ENCODE data around the gene EML4.

The EML4 gene

DNA sequence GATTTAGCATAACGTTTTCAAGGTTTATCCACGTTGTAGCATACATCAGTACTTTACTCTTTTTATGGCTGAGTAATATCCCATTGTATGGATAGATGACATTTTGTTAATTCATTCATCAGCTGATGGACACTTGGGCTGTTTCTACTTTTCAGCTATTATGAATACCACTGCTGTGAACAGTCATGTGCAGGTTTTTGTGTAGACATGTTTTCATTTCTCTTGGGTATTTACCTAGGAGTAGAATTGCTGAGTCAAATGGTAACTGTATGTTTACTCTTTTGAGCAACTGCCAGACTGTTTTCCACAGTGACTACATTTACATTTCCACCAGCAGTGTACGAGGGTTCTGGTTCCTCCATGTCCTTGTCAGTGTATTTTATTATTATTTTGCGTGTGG lies 158.0 kb downstream of the EML4 start:
- H3K9me3 Mint-ChIP-seq = no peaks in the 10 kb centered on the region
- no peaks in the 10 kb centered on the region for H3K27me3 Mint-ChIP-seq (ENCODE audit: low read depth)
- no peaks in the 10 kb centered on the region for H3K4me1 Mint-ChIP-seq
- H3K36me3 Mint-ChIP-seq (ENCODE audit: low read depth) = peaks cover 61% of the 10 kb centered on the region
- H3K27ac Mint-ChIP-seq = peak overlapping the region; percentile 9 to 84 (median 22)
- H3K4me3 Mint-ChIP-seq = no peak overlapping the region
- TF ChIP-seq, protein P1, sequence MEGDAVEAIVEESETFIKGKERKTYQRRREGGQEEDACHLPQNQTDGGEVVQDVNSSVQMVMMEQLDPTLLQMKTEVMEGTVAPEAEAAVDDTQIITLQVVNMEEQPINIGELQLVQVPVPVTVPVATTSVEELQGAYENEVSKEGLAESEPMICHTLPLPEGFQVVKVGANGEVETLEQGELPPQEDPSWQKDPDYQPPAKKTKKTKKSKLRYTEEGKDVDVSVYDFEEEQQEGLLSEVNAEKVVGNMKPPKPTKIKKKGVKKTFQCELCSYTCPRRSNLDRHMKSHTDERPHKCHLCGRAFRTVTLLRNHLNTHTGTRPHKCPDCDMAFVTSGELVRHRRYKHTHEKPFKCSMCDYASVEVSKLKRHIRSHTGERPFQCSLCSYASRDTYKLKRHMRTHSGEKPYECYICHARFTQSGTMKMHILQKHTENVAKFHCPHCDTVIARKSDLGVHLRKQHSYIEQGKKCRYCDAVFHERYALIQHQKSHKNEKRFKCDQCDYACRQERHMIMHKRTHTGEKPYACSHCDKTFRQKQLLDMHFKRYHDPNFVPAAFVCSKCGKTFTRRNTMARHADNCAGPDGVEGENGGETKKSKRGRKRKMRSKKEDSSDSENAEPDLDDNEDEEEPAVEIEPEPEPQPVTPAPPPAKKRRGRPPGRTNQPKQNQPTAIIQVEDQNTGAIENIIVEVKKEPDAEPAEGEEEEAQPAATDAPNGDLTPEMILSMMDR (IDR thresholded peaks at IDR 0.05; ENCODE audit: unreplicated experiment in 3 of 3) = no peak

DNA sequence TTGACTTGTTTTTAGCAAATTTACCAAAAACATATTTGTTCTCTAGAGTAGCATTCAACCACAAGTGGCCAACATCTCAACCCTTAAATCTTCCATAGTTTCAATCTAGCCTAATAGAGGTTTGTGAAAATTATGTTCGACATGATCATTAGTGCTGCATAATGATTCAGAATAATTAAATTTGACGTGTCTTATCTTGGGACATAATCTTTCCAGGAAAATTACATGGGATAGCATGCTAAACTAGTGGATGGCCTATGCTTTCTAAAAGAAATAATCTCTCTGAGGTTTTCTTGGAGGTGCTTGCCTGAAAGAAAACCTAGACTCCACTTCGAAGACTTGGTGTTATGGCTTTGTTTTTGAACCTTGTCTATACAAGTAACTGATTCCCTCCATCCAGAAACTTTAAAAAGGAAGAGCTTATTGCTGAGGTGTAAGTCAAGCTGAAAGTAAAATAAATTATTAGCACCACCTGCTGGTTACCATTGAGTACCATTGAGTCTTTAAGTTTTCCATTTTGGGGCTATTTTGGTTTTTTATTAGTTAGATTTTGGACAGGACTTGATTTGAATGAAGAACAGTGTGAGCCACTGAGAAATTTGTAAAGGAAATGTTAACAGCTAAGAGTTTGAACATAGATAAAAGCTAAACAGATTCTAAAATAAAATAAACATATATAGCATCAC lies 159.1 kb downstream of the EML4 start:
- Mint-ChIP-seq H3K4me3 (no peak overlapping the region), H3K4me1 (no peaks in the 10 kb centered on the region), H3K27me3 (ENCODE audit: low read depth) (no peaks in the 10 kb centered on the region), H3K36me3 (ENCODE audit: low read depth) (peaks cover 62% of the 10 kb centered on the region), H3K9me3 (no peaks in the 10 kb centered on the region), H3K27ac (peak overlapping the region in 2 of 3 experiments; percentile 30 to 70)
- TF ChIP-seq, protein P1 (IDR thresholded peaks at IDR 0.05; ENCODE audit: unreplicated experiment in 3 of 3) = peak; percentile 35 to 56 (median 38)

DNA sequence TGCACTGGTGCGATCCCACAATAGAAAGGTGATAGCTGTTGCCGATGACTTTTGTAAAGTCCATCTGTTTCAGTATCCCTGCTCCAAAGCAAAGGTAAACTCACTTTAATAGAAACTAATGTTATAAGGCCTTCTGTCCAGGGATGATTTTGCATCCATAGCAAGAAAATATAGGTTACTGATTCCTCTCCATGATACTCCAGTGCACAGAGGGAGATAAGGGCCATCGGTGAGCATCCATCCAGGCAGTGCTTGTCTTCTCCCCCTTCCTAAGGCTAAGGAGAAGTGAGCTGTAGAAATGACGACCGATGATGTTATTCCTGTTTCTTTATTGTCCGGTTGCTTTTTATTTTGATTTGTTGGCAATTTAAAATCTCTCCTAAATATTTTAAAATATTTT lies 159.8 kb downstream of the EML4 start:
- TF ChIP-seq, protein P1 (IDR thresholded peaks at IDR 0.05; ENCODE audit: unreplicated experiment in 3 of 3) = no peak
- no peaks in the 10 kb centered on the region for H3K4me1 Mint-ChIP-seq
- no peak overlapping the region for H3K27ac Mint-ChIP-seq
- H3K9me3 Mint-ChIP-seq = no peaks in the 10 kb centered on the region
- H3K36me3 Mint-ChIP-seq (ENCODE audit: low read depth) = peaks cover 66% of the 10 kb centered on the region
- no peak overlapping the region for H3K4me3 Mint-ChIP-seq
- H3K27me3 Mint-ChIP-seq (ENCODE audit: low read depth) = no peaks in the 10 kb centered on the region

DNA sequence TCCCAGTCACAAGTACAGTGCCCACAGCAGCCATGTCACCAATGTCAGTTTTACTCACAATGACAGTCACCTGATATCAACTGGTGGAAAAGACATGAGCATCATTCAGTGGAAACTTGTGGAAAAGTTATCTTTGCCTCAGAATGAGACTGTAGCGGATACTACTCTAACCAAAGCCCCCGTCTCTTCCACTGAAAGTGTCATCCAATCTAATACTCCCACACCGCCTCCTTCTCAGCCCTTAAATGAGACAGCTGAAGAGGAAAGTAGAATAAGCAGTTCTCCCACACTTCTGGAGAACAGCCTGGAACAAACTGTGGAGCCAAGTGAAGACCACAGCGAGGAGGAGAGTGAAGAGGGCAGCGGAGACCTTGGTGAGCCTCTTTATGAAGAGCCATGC lies 160.6 kb downstream of the EML4 start:
- Mint-ChIP-seq H3K4me3 (no peak overlapping the region), H3K27ac (peak overlapping the region; percentile 14 to 82 (median 34)), H3K4me1 (no peaks in the 10 kb centered on the region), H3K36me3 (ENCODE audit: low read depth) (peaks cover 72% of the 10 kb centered on the region), H3K9me3 (no peaks in the 10 kb centered on the region), H3K27me3 (ENCODE audit: low read depth) (no peaks in the 10 kb centered on the region)
- TF ChIP-seq, protein P1 (IDR thresholded peaks at IDR 0.05; ENCODE audit: unreplicated experiment in 3 of 3) = no peak

DNA sequence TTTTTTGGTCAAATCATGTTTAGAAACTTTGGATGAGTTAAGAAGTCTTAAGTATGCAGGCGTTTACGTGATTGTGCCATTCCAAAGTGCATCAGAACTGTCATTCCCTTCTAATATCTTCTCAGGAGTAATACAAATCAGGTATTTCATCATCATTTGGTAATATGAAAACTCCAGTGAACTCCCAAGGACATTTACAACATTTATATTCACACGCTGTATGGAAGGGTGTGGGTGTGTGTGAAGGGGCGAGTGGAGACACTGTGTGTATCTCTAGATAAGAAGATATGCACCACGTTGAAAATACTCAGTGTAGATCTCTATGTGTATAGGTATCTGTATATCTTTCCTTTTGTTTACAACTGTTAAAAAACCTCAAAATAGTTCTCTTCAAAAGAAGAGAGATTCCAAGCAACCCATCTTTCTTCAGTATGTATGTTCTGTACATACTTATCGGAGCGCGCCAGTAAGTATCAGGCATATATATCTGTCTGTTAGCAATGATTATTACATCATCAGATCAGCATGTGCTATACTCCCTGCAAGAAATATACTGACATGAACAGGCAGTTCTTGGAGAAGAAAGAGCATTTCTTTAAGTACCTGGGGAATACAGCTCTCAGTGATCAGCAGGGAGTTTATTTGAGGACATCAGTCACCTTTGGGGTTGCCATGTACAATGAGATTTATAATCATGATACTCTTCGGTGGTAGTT lies 162.6 kb downstream of the EML4 start:
- H3K36me3 Mint-ChIP-seq (ENCODE audit: low read depth) = peaks cover 77% of the 10 kb centered on the region
- no peaks in the 10 kb centered on the region for H3K9me3 Mint-ChIP-seq
- peak overlapping the region in 2 of 3 experiments; percentile 53 to 58 for H3K27ac Mint-ChIP-seq
- H3K4me1 Mint-ChIP-seq = no peaks in the 10 kb centered on the region
- no peak overlapping the region for H3K4me3 Mint-ChIP-seq
- no peaks in the 10 kb centered on the region for H3K27me3 Mint-ChIP-seq (ENCODE audit: low read depth)
- TF ChIP-seq, protein P1 (IDR thresholded peaks at IDR 0.05; ENCODE audit: unreplicated experiment in 3 of 3) = no peak

Measured in nephron (organoid).